Measurements from ENCODE around the gene ZNF296. TPM values are rescaled to one million over a fixed set of nuclear protein-coding genes. Genes with fewer than 3 reads are reported as not detected.

ZNF296 gene
- total RNA-seq, 1 donor from 2014 or later, result 1.0 TPM

DNA sequence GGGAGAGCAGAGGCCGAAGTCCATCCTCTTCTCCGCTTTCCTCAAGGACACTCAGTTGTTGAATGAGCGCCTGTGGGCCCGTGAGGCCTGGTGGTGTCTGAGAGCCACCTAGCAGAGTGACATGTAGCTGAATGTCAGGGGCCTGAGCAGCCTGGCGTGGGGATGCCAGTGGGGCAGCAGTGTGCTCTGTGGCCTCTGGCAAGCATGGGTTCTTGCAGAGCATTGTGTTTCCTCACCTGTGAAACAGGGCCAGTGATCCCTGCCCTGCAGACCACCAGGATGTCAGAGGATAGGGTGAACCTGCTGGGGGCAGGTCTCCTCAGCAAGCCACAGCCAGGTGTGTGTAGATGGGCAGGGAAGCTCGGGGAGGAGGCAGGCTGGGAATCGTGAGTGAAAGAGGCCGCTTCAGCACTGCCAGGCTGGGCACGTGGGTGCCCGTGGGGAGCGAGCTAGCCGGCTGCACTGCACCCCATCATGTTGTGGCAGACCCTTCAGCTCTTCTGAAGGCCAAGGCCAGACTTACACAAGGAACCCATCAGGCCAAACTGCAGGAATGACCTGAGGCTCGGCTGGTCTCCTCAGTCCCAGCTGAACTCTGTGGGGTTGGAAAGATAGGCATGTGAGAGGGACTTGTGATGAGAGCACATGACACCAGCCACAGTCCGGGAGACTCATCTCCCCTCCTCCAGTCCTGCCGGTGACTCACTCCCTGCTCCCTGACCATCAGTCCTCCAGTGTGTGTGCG lies 21.7 kb upstream of the ZNF296 start:
- Histone ChIP-seq H3K36me3 (ENCODE audit: control insufficient read depth, insufficient read depth, low read length) (no peaks in the 10 kb centered on the region), H3K4me3 (ENCODE audit: low read depth, low read length) (no peak overlapping the region), H3K27me3 (ENCODE audit: control insufficient read depth, insufficient read depth, low read length) (no peaks in the 10 kb centered on the region)
- peak; percentile 92 for DNase-seq (ENCODE audit: low read depth)
- TF ChIP-seq, protein P1, sequence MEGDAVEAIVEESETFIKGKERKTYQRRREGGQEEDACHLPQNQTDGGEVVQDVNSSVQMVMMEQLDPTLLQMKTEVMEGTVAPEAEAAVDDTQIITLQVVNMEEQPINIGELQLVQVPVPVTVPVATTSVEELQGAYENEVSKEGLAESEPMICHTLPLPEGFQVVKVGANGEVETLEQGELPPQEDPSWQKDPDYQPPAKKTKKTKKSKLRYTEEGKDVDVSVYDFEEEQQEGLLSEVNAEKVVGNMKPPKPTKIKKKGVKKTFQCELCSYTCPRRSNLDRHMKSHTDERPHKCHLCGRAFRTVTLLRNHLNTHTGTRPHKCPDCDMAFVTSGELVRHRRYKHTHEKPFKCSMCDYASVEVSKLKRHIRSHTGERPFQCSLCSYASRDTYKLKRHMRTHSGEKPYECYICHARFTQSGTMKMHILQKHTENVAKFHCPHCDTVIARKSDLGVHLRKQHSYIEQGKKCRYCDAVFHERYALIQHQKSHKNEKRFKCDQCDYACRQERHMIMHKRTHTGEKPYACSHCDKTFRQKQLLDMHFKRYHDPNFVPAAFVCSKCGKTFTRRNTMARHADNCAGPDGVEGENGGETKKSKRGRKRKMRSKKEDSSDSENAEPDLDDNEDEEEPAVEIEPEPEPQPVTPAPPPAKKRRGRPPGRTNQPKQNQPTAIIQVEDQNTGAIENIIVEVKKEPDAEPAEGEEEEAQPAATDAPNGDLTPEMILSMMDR (IDR thresholded peaks at IDR 0.05; ENCODE audit: insufficient read depth, low read length, poor library complexity, severe bottlenecking), result no peak

DNA sequence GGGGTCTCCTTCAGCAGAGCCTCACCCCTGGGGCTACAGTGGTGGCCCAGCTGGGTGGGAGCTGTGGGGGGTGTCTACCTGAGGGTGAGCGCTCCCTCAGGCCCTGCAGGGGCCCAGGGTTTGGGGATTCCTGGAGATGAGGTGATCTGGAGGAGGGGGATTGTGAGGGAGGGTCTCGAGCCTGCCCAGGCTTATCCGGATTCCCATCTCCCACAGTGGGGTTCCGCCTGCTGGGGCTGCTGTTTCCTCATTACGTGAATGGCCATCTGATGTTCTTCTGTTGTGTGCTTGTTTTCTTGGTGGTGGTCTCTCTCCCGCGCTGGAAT lies 21.1 kb upstream of the ZNF296 start:
- no peak for DNase-seq (ENCODE audit: low read depth)
- TF ChIP-seq, protein P1 (IDR thresholded peaks at IDR 0.05; ENCODE audit: insufficient read depth, low read length, poor library complexity, severe bottlenecking), result no peak
- Histone ChIP-seq H3K4me3 (ENCODE audit: low read depth, low read length) (no peak overlapping the region), H3K27me3 (ENCODE audit: control insufficient read depth, insufficient read depth, low read length) (no peaks in the 10 kb centered on the region), H3K36me3 (ENCODE audit: control insufficient read depth, insufficient read depth, low read length) (no peaks in the 10 kb centered on the region)

DNA sequence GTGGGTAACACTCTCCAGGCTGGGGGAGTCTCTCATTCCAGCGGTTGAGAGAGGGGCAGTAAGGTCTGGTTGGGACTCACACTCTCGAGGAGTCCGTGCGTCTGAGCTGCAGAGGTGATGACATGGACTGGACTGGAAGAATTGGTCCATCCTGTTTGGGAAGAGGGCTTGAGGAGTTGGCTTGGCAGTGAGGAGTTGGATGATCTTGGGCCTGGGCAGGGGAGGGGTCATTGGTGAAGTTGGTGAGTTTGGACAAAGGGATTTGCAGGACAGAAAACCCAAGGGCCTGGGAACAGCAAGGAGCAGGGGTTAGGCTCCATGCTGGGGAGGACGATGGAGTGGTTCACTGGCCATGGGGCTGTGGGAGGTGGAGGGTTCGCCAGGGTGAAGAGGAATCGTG lies 20.4 kb upstream of the ZNF296 start:
- H3K36me3 ChIP-seq (ENCODE audit: control insufficient read depth, insufficient read depth, low read length), result no peaks in the 10 kb centered on the region
- no peaks in the 10 kb centered on the region for H3K27me3 ChIP-seq (ENCODE audit: control insufficient read depth, insufficient read depth, low read length)
- H3K4me3 ChIP-seq (ENCODE audit: low read depth, low read length), result no peak overlapping the region
- DNase-seq (ENCODE audit: low read depth), result no peak
- TF ChIP-seq, protein P1 (IDR thresholded peaks at IDR 0.05; ENCODE audit: insufficient read depth, low read length, poor library complexity, severe bottlenecking), result no peak

DNA sequence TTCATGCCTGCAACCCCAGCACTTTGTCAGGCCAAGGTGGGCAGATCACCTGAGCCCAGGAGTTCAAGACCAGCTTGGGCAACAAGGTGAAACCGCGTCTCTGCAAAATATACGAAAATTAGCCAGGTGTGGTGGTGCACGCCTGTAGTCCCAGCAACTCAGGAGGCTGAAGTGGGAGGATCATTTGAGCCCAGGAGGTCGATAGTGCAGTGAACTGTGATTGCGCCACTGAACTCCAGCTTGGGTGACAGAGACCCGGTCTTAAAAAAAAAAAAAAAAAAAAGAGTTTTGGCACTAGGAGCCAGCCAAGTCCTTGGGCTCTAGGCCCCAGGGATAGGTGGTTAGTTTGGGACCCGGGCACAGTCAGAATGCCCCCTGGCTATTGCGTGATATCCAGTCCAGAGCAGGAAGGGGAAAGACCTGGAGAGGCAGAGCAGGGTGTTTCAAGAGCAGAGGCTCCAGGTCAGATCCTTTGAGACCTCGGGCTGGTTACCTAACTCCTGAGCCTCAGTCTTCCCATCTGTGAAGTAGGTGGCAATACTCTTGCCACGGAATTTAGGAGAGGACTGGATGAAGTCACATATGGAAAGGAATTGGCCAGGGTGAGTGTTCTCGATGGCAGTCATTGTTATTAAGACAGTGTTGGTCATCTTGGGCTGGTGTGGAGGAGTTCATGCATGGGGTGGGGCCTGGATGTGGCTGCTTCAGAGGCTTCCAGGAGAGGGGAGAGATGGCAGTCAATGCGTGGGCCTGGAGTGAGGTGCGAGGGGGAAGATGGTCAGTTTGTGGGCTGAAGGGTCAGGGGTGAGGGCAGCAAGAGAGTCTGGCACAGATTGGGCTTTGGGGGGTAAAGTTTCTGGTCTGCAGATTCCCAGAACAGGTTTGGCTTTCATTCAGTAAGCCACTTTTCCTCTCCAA lies 19.5 kb upstream of the ZNF296 start:
- Histone ChIP-seq H3K27me3 (ENCODE audit: control insufficient read depth, insufficient read depth, low read length) (no peaks in the 10 kb centered on the region), H3K36me3 (ENCODE audit: control insufficient read depth, insufficient read depth, low read length) (peaks cover 2% of the 10 kb centered on the region), H3K4me3 (ENCODE audit: low read depth, low read length) (no peak overlapping the region)
- DNase-seq (ENCODE audit: low read depth), result no peak
- TF ChIP-seq, protein P1 (IDR thresholded peaks at IDR 0.05; ENCODE audit: insufficient read depth, low read length, poor library complexity, severe bottlenecking), result no peak

DNA sequence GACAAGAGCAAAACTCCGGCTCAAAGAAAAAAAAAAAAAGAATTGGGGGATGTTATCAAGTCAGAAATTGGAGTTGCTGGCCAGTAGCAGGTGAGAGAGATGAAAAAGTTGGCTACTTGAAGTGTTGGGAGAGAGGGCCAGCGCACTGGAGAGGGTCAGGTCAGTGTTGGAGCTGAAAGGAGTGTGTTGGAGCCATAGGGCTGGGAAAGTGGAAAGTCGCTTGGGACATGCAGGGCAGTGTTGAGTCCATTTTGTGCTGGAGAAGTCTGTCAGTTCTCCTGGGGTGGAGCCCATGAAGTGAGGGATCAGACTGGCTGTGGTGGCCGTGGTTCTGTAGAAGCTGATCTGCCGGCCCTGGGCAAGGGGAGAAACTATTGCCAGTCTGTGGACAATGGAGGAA lies 18.4 kb upstream of the ZNF296 start:
- no peak overlapping the region for H3K4me3 ChIP-seq (ENCODE audit: low read depth, low read length)

More for the DNA sequence above, 18.4 kb upstream of the ZNF296 start:
- peaks cover 2% of the 10 kb centered on the region for H3K36me3 ChIP-seq (ENCODE audit: control insufficient read depth, insufficient read depth, low read length)
- H3K27me3 ChIP-seq (ENCODE audit: control insufficient read depth, insufficient read depth, low read length), result no peaks in the 10 kb centered on the region
- TF ChIP-seq, protein P1 (IDR thresholded peaks at IDR 0.05; ENCODE audit: insufficient read depth, low read length, poor library complexity, severe bottlenecking), result no peak
- DNase-seq (ENCODE audit: low read depth), result no peak
